ENCODE measurements around the gene NCR1. TPM values are rescaled to one million over a fixed set of nuclear protein-coding genes. Genes with fewer than 3 reads are reported as not detected.
"Not testable (repeated sequence)": the region's sequence is repeated elsewhere in the genome, so short reads cannot be mapped to it uniquely, and the experiment has no call there.

Gene NCR1
- polyA plus RNA-seq, 1 donor = 0.37 TPM

DNA sequence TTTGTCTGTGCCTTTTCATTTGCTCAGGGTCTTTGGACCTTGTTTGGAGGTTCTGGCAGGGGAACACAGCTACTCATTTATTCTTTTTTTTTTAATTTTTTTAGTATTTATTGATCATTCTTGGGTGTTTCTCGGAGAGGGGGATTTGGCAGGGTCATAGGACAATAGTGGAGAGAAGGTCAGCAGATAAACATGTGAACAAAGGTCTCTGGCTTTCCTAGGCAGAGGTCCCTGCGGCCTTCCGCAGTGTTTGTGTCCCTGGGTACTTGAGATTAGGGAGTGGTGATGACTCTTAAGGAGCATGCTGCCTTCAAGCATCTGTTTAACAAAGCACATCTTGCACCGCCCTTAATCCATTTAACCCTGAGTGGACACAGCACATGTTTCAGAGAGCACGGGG lies 2.0 kb downstream of the NCR1 start:
- not testable (repeated sequence) for DNase-seq

GRCh38 chr19:54916822-54917221 lies 10.9 kb downstream of the NCR1 start:
- no peak for DNase-seq

DNA sequence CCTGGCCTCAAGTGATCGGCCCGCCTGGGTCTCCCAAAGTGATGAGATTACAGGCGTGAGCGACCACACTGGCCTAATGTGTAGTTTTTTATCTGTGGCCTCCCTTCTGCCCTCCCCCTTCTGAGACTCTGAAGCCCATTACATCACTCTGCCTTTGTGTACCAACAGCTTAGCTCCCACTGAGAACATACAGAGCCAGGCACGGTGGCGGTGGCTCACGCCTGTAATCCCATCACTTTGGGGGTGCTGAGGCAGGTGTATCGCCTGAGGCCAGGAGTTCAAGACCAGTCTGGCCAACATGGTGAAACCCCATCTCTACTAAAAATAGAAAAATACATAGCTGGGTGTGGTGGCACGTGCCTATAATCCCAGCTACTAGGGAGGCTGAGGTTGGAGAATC lies 12.6 kb downstream of the NCR1 start:
- no peak for DNase-seq

DNA sequence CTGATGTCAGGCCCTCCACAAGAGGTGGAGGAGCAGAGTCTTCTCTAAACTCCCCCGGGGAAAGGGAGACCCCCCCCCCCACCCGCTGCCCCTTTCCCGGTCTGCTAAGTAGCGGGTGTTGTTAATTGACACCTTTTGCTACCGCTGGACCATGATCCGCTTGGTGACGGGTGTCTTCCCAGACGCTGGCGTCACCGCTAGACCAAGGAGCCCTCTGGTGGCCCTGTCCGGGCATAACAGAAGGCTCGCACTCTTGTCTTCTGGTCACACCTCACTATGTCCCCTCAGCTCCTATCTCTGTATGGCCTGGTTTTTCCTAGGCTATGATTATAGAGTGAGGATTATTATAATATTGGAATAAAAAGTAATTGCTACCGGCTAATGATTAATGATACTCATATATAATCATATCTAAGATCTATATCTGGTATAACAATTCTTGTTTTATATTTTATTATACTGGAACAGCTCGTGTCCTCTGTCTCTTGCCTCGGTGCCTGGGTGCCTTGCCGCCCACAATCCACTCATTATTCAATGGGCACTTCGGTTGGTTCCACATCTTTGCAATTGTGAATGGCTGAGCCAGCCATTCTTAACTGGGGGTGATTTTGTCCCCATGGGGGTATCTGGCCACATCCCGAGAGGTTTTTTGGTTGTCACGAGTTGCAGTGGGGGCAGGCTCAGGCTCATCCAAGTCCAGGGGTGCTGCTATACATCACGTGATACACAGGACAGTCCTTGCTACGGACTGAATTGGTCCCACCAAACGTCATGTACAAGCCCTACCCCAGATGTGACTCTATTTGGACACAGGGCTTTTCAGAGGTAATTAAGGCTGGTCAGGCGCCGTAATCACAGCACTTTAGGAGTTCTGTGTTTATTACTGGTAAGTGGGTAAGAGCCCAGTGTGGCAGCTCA lies 14.0 kb downstream of the NCR1 start:
- DNase-seq = peak; percentile 6

GRCh38 chr19:54921082-54921481 lies 15.1 kb downstream of the NCR1 start:
- no peak for DNase-seq

DNA sequence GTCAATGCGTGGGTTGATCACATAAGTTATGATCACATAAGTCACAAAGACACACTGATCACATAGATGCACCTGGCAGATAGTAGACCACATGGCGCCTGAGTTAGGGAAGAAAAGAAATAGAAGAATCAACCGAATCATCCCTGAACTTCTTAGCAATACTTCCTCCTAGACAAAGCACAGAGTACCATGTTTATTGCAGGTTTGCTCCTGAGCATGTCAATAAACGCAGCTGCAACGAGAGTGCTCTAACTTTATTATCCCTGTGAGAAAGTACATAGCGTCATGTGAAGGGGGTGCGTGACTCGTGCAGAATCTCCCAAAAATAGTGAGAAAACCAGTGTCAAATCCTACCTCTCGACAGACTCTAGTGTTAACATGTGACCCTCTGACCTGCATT lies 17.3 kb downstream of the NCR1 start:
- no peak for DNase-seq

DNA sequence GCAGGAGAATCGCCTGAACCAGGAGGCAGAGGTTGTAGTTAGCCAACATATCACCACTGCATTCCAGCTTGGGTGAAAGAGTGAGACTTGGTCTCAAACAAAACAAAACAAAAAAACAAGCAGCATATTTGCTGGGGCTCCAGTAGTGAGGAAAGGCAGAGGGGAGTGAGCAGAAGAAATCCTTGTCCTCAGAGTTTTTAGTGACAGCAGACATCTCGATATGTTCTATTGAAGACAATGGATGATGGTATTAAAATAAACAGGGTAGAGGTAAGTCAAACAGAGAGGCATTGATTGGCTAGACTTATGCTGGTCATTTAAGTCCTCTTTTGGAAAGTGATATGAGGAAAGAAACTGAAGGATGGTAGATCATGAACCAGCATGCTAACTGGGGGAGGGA lies 22.4 kb downstream of the NCR1 start:
- DNase-seq = no peak

DNA sequence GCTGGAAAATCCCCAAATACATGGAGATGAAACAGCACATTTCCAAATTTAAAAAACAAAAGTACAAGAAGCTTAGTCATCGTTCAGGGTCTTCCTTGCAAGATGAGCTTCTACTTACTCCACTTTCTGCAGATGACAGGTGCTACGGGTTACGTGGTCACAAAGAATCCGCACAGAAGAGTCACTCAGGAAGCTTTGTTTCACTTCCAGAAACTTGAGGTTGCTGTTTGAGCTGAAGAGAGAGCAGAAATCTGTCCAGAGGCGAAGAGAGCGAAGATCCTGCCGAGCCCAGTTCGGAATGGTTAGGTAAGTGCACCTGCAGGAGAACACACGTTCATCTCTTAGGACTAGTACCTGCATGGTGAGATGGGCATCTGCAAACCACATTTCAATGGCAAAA lies 32.0 kb downstream of the NCR1 start:
- DNase-seq = no peak

- DNase-seq = no peak
These were observed 33.0 kb downstream of the NCR1 start for GRCh38 chr19:54938906-54939305.

GRCh38 chr19:54939538-54939937 lies 33.6 kb downstream of the NCR1 start:
- DNase-seq = not testable (repeated sequence)

DNA sequence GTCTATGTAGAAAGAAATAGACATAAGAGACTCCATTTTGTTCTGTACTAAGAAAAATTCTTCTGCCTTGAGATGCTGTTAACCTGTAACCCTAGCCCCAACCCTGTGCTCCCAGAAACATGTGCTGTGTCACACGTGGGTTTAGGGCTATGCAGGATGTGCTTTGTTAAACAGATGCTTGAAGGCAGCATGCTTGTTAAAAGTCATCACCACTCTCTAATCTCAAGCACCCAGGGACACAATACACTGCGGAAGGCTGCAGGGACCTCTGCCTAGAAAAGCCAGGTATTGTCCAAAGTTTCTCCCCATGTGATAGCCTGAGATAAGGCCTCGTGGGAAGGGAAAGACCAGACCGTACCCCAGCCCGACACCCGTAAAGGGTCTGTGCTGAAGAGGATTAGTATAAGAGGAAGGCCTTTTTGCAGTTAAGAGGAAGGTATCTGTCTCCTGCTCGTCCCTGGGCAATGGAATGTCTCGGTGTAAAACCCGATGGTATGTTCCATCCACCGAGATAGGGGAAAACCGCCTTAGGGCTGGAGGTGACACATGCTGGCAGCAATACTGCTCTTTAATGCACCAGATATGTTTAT lies 37.9 kb downstream of the NCR1 start:
- DNase-seq = not testable (repeated sequence)

GRCh38 chr19:54947381-54947780 lies 41.4 kb downstream of the NCR1 start, which contains the start of gene NLRP7:
Gene NLRP7, minus strand, starts transcription at chr19:54947530.
- no peak for DNase-seq

DNA sequence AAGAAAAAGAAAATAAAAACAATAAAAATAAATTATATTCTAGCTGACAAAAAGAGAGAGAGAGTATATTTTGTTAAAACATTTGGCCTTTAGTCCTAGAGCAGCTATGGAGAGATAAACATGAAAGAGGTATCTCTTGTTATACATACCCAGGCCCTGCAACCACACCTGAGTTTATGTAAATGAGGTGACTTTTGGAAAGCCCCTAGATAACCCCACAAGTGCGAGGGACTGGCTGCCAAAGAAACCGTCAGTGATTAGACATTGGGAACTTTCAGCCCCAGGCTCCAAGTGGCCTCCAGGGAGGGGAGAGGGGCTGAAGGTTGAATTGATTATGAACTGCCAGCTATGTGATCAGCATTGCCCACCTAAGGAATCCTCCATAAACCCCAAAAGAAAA lies 43.5 kb downstream of the NCR1 start:
- no peak for DNase-seq

- DNase-seq = not testable (repeated sequence)
These were observed 44.6 kb downstream of the NCR1 start for GRCh38 chr19:54950580-54950979.

GRCh38 chr19:54952591-54953344 lies 46.8 kb downstream of the NCR1 start:
- DNase-seq = no peak

GRCh38 chr19:54953345-54953713 lies 47.4 kb downstream of the NCR1 start:
- not testable (repeated sequence) for DNase-seq

GRCh38 chr19:54955376-54955775 lies 49.4 kb downstream of the NCR1 start:
- DNase-seq = no peak

DNA sequence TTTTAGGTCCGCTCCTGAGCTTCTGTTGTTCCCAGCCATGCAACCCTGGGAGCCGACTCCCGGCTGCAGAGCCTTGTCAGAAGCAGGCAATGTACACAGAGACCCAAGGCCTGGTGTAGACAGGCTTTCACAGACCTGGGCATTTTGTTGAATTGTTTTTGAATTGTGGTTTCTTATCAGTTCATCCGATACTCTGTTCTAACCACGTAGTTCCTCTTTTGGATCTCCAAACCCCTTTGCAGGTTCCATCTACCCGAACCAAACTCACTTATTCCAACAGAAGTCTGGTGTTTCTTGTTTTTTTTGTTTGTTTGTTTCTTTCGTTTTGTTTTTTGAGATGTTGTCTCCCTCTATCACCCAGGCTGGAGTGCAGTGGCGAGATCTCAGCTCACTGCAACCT lies 53.9 kb downstream of the NCR1 start:
- no peak for DNase-seq
